Gastroesophageal sphincter (tissue), 4 donors: ENCODE data around the gene WNT1. TPM values are rescaled to one million over a fixed set of nuclear protein-coding genes. Genes with fewer than 3 reads are reported as not detected.

ENCODE experiments used
- ATAC-seq: fragments of 150-250 bp; one replicate; pipeline ENCODE4 v1.9.1; 2016; ENCODE audit warnings: mild to moderate bottlenecking, moderate library complexity
- H3K27ac ChIP-seq, 4 donors: fragments of 200-600 bp; sonication (generic) in 3 of 4; 1 replicate in 3 of 4; 2 replicates in 1 of 4; pipeline ENCODE4 v1.5.1; 2016 to 2019
- H3K27me3 ChIP-seq: fragments of 200-600 bp; sonication (generic); one replicate; pipeline ENCODE4 v1.5.1; 2019
- H3K36me3 ChIP-seq, 2 donors: fragments of 200-600 bp; sonication (generic); one replicate each; pipeline ENCODE4 v1.5.1; 2019; ENCODE audit warnings: control low read depth in 1 of 2
- H3K4me1 ChIP-seq, 3 donors: fragments of 200-600 bp; sonication (generic); 1 replicate in 2 of 3; 2 replicates in 1 of 3; pipeline ENCODE4 v1.5.1; 2016 to 2019; ENCODE audit warnings: control low read depth in 2 of 3
- H3K4me3 ChIP-seq, 2 donors: fragments of 200-600 bp; sonication (generic); one replicate each; pipeline ENCODE4 v1.5.1; 2019; ENCODE audit warnings: mild to moderate bottlenecking in 1 of 2, moderate library complexity in 1 of 2
- H3K9me3 ChIP-seq, 3 donors: fragments of 200-600 bp; sonication (generic); one replicate each; pipeline ENCODE4 v1.5.1; 2017 to 2019; ENCODE audit warnings: control low read depth in 2 of 3
- CTCF ChIP-seq, 4 experiments: fragments of 200-600 bp in 2 of 4; fragments of 450-650 bp in 2 of 4; sonication (generic) in 1 of 4; IDR thresholded peaks; one replicate each; pipeline ENCODE4 v1.5.1; 2017 to 2019; ENCODE audit warnings: antibody characterized with exemption in 4 of 4, mild to moderate bottlenecking in 2 of 4, moderate library complexity in 2 of 4
- EP300 ChIP-seq: sonication (generic); formaldehyde crosslinking; IDR thresholded peaks from one replicate; pipeline ENCODE4 v1.6.1; 2017; ENCODE audit warnings: antibody characterized with exemption, mild to moderate bottlenecking
- POLR2A ChIP-seq, 2 donors: fragments of 450-650 bp; IDR thresholded peaks; one replicate each; pipeline ENCODE4 v1.6.1; 2017; ENCODE audit warnings: antibody characterized with exemption in 2 of 2, mild to moderate bottlenecking in 2 of 2, moderate library complexity in 1 of 2
- POLR2AphosphoS5 ChIP-seq: sonication (generic); formaldehyde crosslinking; IDR thresholded peaks from one replicate; pipeline ENCODE4 v1.6.1; 2017; ENCODE audit warnings: antibody characterized with exemption
- WGBS, 2 donors: methylation state at CpG; one replicate each; pipeline ENCODE4 v1.1.5; 2018; ENCODE audit warnings: low coverage in 1 of 2; 5-methylcytosine and 5-hydroxymethylcytosine counted together
- total RNA-seq, 4 donors: library from RNA; depleted of rRNA; stranded (reverse); fragments of >200 nt; gene quantifications; one replicate each; pipeline ENCODE4 v1.1.0, GENCODE V29; 2016

The WNT1 gene
- total RNA-seq, 4 donors from 2014 or later = not detected

- H3K27me3 ChIP-seq = no peaks in the 10 kb centered on the region
- no peak overlapping the region for H3K4me3 ChIP-seq
- no peaks in the 10 kb centered on the region for H3K9me3 ChIP-seq
- TF ChIP-seq POLR2A (IDR thresholded peaks at IDR 0.05) (no peak), CTCF (IDR thresholded peaks at IDR 0.05) (no peak), EP300 (no peak), POLR2AphosphoS5 (no peak)
- peaks cover 0 to 9% (median 4%) of the 10 kb centered on the region in 3 donors for H3K4me1 ChIP-seq
- WGBS, 2 donors = 92 to 100% methylated on average over 1 to 2 of the region's 2 CpGs
- peaks cover 0 to 85% of the 10 kb centered on the region in 2 donors for H3K36me3 ChIP-seq
- no peak overlapping the region for H3K27ac ChIP-seq
- no peak for ATAC-seq
Measured at GRCh38 chr12:49023812-49024211, 45.7 kb downstream of the WNT1 start.

- Histone ChIP-seq H3K27ac (no peak overlapping the region), H3K4me3 (no peak overlapping the region), H3K27me3 (no peaks in the 10 kb centered on the region), H3K36me3 (peaks cover 0 to 93% of the 10 kb centered on the region in 2 donors), H3K9me3 (no peaks in the 10 kb centered on the region), H3K4me1 (peaks cover 0 to 4% (median 0%) of the 10 kb centered on the region in 3 donors)
- no peak for ATAC-seq
- TF ChIP-seq POLR2A (IDR thresholded peaks at IDR 0.05) = no peak
- TF ChIP-seq EP300 = no peak
- TF ChIP-seq CTCF (IDR thresholded peaks at IDR 0.05) = no peak
- TF ChIP-seq POLR2AphosphoS5 = no peak
- 84 to 91% methylated on average over 5 to 7 of the region's 12 CpGs for WGBS, 2 donors
Measured at GRCh38 chr12:49024543-49024942, 46.4 kb downstream of the WNT1 start.

GRCh38 chr12:49025463-49025862 is 47.3 kb downstream of the WNT1 start:
- H3K9me3 ChIP-seq = no peaks in the 10 kb centered on the region
- no peak overlapping the region for H3K4me3 ChIP-seq
- H3K4me1 ChIP-seq = no peaks in the 10 kb centered on the region
- 81 to 95% methylated on average over 4 of the region's 4 CpGs for WGBS, 2 donors
- no peak for ATAC-seq
- H3K36me3 ChIP-seq = peaks cover 0 to 94% of the 10 kb centered on the region in 2 donors
- H3K27ac ChIP-seq = no peak overlapping the region
- H3K27me3 ChIP-seq = no peaks in the 10 kb centered on the region
- TF ChIP-seq POLR2A (IDR thresholded peaks at IDR 0.05) (no peak), POLR2AphosphoS5 (no peak), EP300 (no peak), CTCF (IDR thresholded peaks at IDR 0.05) (no peak)

- TF ChIP-seq EP300 (no peak), POLR2AphosphoS5 (no peak), POLR2A (IDR thresholded peaks at IDR 0.05) (no peak), CTCF (IDR thresholded peaks at IDR 0.05) (no peak)
- 88 to 97% methylated on average over 6 to 11 of the region's 21 CpGs for WGBS, 2 donors
- Histone ChIP-seq H3K9me3 (no peaks in the 10 kb centered on the region), H3K27ac (no peak overlapping the region), H3K4me1 (no peaks in the 10 kb centered on the region), H3K4me3 (no peak overlapping the region), H3K27me3 (no peaks in the 10 kb centered on the region), H3K36me3 (peaks cover 0 to 94% of the 10 kb centered on the region in 2 donors)
- no peak for ATAC-seq
Measured at GRCh38 chr12:49026101-49026500, 48.0 kb downstream of the WNT1 start.

GRCh38 chr12:49026678-49027480 is 48.8 kb downstream of the WNT1 start:
- TF ChIP-seq POLR2AphosphoS5 (no peak), EP300 (no peak), POLR2A (IDR thresholded peaks at IDR 0.05) (no peak), CTCF (IDR thresholded peaks at IDR 0.05) (no peak)
- Histone ChIP-seq H3K27ac (no peak overlapping the region), H3K27me3 (no peaks in the 10 kb centered on the region), H3K4me1 (no peaks in the 10 kb centered on the region), H3K9me3 (no peaks in the 10 kb centered on the region), H3K36me3 (peaks cover 0 to 94% of the 10 kb centered on the region in 2 donors), H3K4me3 (no peak overlapping the region)
- WGBS, 2 donors = 95 to 100% methylated on average over 3 to 15 of the region's 26 CpGs
- ATAC-seq = no peak
